Measurements from ENCODE around the gene PLCD1.

PLCD1 gene

GRCh38 chr3:37991823-37992222, 37.6 kb downstream of the PLCD1 start:
- no peak overlapping the region for H2BK12ac ChIP-seq (ENCODE audit: low read length)
- H2BK5ac ChIP-seq (ENCODE audit: low read length), result no peak overlapping the region
- H3K18ac ChIP-seq (ENCODE audit: low read length), result peak overlapping the region; percentile 19
- no peak overlapping the region for H4K91ac ChIP-seq (ENCODE audit: low read depth, low read length, poor library complexity)
- H3K4me1 ChIP-seq (ENCODE audit: control insufficient read depth in 2 of 2, insufficient read depth in 1 of 2, low read depth in 1 of 2, low read length in 2 of 2), result peaks cover 0 to 9% of the 10 kb centered on the region in 2 donors
- H2AFZ ChIP-seq (ENCODE audit: low read length), result no peak overlapping the region
- H3K27ac ChIP-seq (replicated peaks; ENCODE audit: low read length), result no peak overlapping the region
- H4K8ac ChIP-seq (ENCODE audit: low read depth, low read length), result peak overlapping the region; percentile 48
- H3K4me3 ChIP-seq (ENCODE audit: low read length in 2 of 2), result no peak overlapping the region
- no peak for DNase-seq (ENCODE audit: low spot score)
- no peaks in the 10 kb centered on the region for H3K79me1 ChIP-seq (ENCODE audit: low read depth, low read length)
- no peak overlapping the region for H3K4ac ChIP-seq (ENCODE audit: low read length)
- peaks cover 0 to 2% of the 10 kb centered on the region in 2 donors for H3K36me3 ChIP-seq (replicated peaks in 1 of 2; ENCODE audit: control insufficient read depth in 2 of 2, insufficient read depth in 2 of 2, low read length in 2 of 2)
- no CpG with 5 or more reads among the region's 7 CpGs for WGBS, 2 donors (ENCODE audit: extremely low coverage in 2 of 2, insufficient read length in 2 of 2, insufficient replicate concordance in 1 of 2)
- peak overlapping the region; percentile 30 for H3K9ac ChIP-seq (ENCODE audit: low read depth, low read length, poor library complexity)
- H3K27me3 ChIP-seq (ENCODE audit: control insufficient read depth in 3 of 3, insufficient read depth in 3 of 3, low read depth in 1 of 3, low read length in 3 of 3), result peaks cover 0 to 67% (median 0%) of the 10 kb centered on the region in 3 experiments
- H3K4me2 ChIP-seq (ENCODE audit: insufficient read depth, low read length, poor library complexity, severe bottlenecking), result no peak overlapping the region
- H2BK120ac ChIP-seq (ENCODE audit: low read depth, low read length), result no peak overlapping the region
- peak overlapping the region; percentile 44 for H3K23ac ChIP-seq (ENCODE audit: low read depth, low read length, poor library complexity)
- H2AK5ac ChIP-seq (ENCODE audit: low read depth, low read length), result peak overlapping the region; percentile 86
- H2BK15ac ChIP-seq (ENCODE audit: low read length), result peak overlapping the region; percentile 38
- no peak overlapping the region for H3K14ac ChIP-seq (ENCODE audit: low read length)
- no peaks in the 10 kb centered on the region for H3K9me3 ChIP-seq (replicated peaks in 1 of 2; ENCODE audit: control insufficient read depth in 2 of 2, insufficient read depth in 1 of 2, low read depth in 1 of 2, low read length in 2 of 2)

GRCh38 chr3:37991109-37991508, 38.3 kb downstream of the PLCD1 start:
- Histone ChIP-seq H3K18ac (ENCODE audit: low read length) (no peak overlapping the region), H3K4me1 (ENCODE audit: control insufficient read depth in 2 of 2, insufficient read depth in 1 of 2, low read depth in 1 of 2, low read length in 2 of 2) (peaks cover 0 to 9% of the 10 kb centered on the region in 2 donors), H2BK5ac (ENCODE audit: low read length) (no peak overlapping the region), H3K27me3 (ENCODE audit: control insufficient read depth in 3 of 3, insufficient read depth in 3 of 3, low read depth in 1 of 3, low read length in 3 of 3) (peaks cover 0 to 67% (median 0%) of the 10 kb centered on the region in 3 experiments), H3K4me2 (ENCODE audit: insufficient read depth, low read length, poor library complexity, severe bottlenecking) (no peak overlapping the region), H3K79me1 (ENCODE audit: low read depth, low read length) (no peaks in the 10 kb centered on the region), H4K91ac (ENCODE audit: low read depth, low read length, poor library complexity) (peak overlapping the region; percentile 66), H3K9ac (ENCODE audit: low read depth, low read length, poor library complexity) (no peak overlapping the region), H3K4me3 (ENCODE audit: low read length in 2 of 2) (no peak overlapping the region), H2AFZ (ENCODE audit: low read length) (no peak overlapping the region), H3K27ac (replicated peaks; ENCODE audit: low read length) (no peak overlapping the region), H2AK5ac (ENCODE audit: low read depth, low read length) (no peak overlapping the region), H3K14ac (ENCODE audit: low read length) (no peak overlapping the region), H3K9me3 (replicated peaks in 1 of 2; ENCODE audit: control insufficient read depth in 2 of 2, insufficient read depth in 1 of 2, low read depth in 1 of 2, low read length in 2 of 2) (no peaks in the 10 kb centered on the region), H2BK15ac (ENCODE audit: low read length) (no peak overlapping the region), H3K4ac (ENCODE audit: low read length) (peak overlapping the region; percentile 38), H2BK120ac (ENCODE audit: low read depth, low read length) (no peak overlapping the region), H4K8ac (ENCODE audit: low read depth, low read length) (no peak overlapping the region), H3K23ac (ENCODE audit: low read depth, low read length, poor library complexity) (no peak overlapping the region), H2BK12ac (ENCODE audit: low read length) (no peak overlapping the region), H3K36me3 (replicated peaks in 1 of 2; ENCODE audit: control insufficient read depth in 2 of 2, insufficient read depth in 2 of 2, low read length in 2 of 2) (peaks cover 0 to 2% of the 10 kb centered on the region in 2 donors)
- no CpG with 5 or more reads among the region's 6 CpGs for WGBS, 2 donors (ENCODE audit: extremely low coverage in 2 of 2, insufficient read length in 2 of 2, insufficient replicate concordance in 1 of 2)
- DNase-seq (ENCODE audit: low spot score), result no peak

- peaks cover 0 to 2% of the 10 kb centered on the region in 2 donors for H3K36me3 ChIP-seq (replicated peaks in 1 of 2; ENCODE audit: control insufficient read depth in 2 of 2, insufficient read depth in 2 of 2, low read length in 2 of 2)
- H2AK5ac ChIP-seq (ENCODE audit: low read depth, low read length), result peak within 1 kb of the TSS; percentile 69
- peak within 1 kb of the TSS; percentile 94 for H3K14ac ChIP-seq (ENCODE audit: low read length)
- no peak within 1 kb of the TSS for H3K4me3 ChIP-seq (ENCODE audit: low read length in 2 of 2)
- peak within 1 kb of the TSS; percentile 38 for H3K4ac ChIP-seq (ENCODE audit: low read length)
- H3K27ac ChIP-seq (replicated peaks; ENCODE audit: low read length), result no peak within 1 kb of the TSS
- peak within 1 kb of the TSS; percentile 39 for H3K18ac ChIP-seq (ENCODE audit: low read length)
- H3K79me1 ChIP-seq (ENCODE audit: low read depth, low read length), result no peaks in the 10 kb centered on the region
- no peak for DNase-seq (ENCODE audit: low spot score)
- H2BK120ac ChIP-seq (ENCODE audit: low read depth, low read length), result no peak within 1 kb of the TSS
- H3K23ac ChIP-seq (ENCODE audit: low read depth, low read length, poor library complexity), result peak within 1 kb of the TSS; percentile 59
- H2AFZ ChIP-seq (ENCODE audit: low read length), result no peak within 1 kb of the TSS
- H4K8ac ChIP-seq (ENCODE audit: low read depth, low read length), result peak within 1 kb of the TSS; percentile 54
- no peaks in the 10 kb centered on the region for H3K9me3 ChIP-seq (replicated peaks in 1 of 2; ENCODE audit: control insufficient read depth in 2 of 2, insufficient read depth in 1 of 2, low read depth in 1 of 2, low read length in 2 of 2)
- no peak within 1 kb of the TSS for H3K4me2 ChIP-seq (ENCODE audit: insufficient read depth, low read length, poor library complexity, severe bottlenecking)
- H2BK12ac ChIP-seq (ENCODE audit: low read length), result no peak within 1 kb of the TSS
- peaks cover 0 to 9% of the 10 kb centered on the region in 2 donors for H3K4me1 ChIP-seq (ENCODE audit: control insufficient read depth in 2 of 2, insufficient read depth in 1 of 2, low read depth in 1 of 2, low read length in 2 of 2)
- H2BK15ac ChIP-seq (ENCODE audit: low read length), result peak within 1 kb of the TSS; percentile 46
- H3K27me3 ChIP-seq (ENCODE audit: control insufficient read depth in 3 of 3, insufficient read depth in 3 of 3, low read depth in 1 of 3, low read length in 3 of 3), result peaks cover 0 to 64% (median 0%) of the 10 kb centered on the region in 3 experiments
- H3K9ac ChIP-seq (ENCODE audit: low read depth, low read length, poor library complexity), result peak within 1 kb of the TSS; percentile 66
- WGBS, 2 donors (ENCODE audit: extremely low coverage in 2 of 2, insufficient read length in 2 of 2, insufficient replicate concordance in 1 of 2), result no CpG with 5 or more reads among the region's 10 CpGs
- H2BK5ac ChIP-seq (ENCODE audit: low read length), result no peak within 1 kb of the TSS
- H4K91ac ChIP-seq (ENCODE audit: low read depth, low read length, poor library complexity), result peak within 1 kb of the TSS; percentile 66
Observed at GRCh38 chr3:37990527-37990926, 38.9 kb downstream of the PLCD1 start, which contains the start of gene VILL. Gene VILL (plus strand): TSS chr3:37990786. CDS start chr3:37993673, 2,887 bp downstream.

- no peak overlapping the region for H3K4ac ChIP-seq (ENCODE audit: low read length)
- no peak overlapping the region for H2BK12ac ChIP-seq (ENCODE audit: low read length)
- no peaks in the 10 kb centered on the region for H3K79me1 ChIP-seq (ENCODE audit: low read depth, low read length)
- peak overlapping the region; percentile 46 for H2BK15ac ChIP-seq (ENCODE audit: low read length)
- peak overlapping the region; percentile 69 for H2AK5ac ChIP-seq (ENCODE audit: low read depth, low read length)
- H4K91ac ChIP-seq (ENCODE audit: low read depth, low read length, poor library complexity), result no peak overlapping the region
- peaks cover 0 to 7% of the 10 kb centered on the region in 2 donors for H3K4me1 ChIP-seq (ENCODE audit: control insufficient read depth in 2 of 2, insufficient read depth in 1 of 2, low read depth in 1 of 2, low read length in 2 of 2)
- H3K27me3 ChIP-seq (ENCODE audit: control insufficient read depth in 3 of 3, insufficient read depth in 3 of 3, low read depth in 1 of 3, low read length in 3 of 3), result peaks cover 0 to 59% (median 0%) of the 10 kb centered on the region in 3 experiments
- H3K4me3 ChIP-seq (ENCODE audit: low read length in 2 of 2), result no peak overlapping the region
- H3K18ac ChIP-seq (ENCODE audit: low read length), result peak overlapping the region; percentile 39
- no peak overlapping the region for H2BK120ac ChIP-seq (ENCODE audit: low read depth, low read length)
- peak overlapping the region; percentile 54 for H4K8ac ChIP-seq (ENCODE audit: low read depth, low read length)
- H3K36me3 ChIP-seq (replicated peaks in 1 of 2; ENCODE audit: control insufficient read depth in 2 of 2, insufficient read depth in 2 of 2, low read length in 2 of 2), result peaks cover 0 to 2% of the 10 kb centered on the region in 2 donors
- H3K14ac ChIP-seq (ENCODE audit: low read length), result peak overlapping the region; percentile 94
- peak overlapping the region; percentile 66 for H3K9ac ChIP-seq (ENCODE audit: low read depth, low read length, poor library complexity)
- no peaks in the 10 kb centered on the region for H3K9me3 ChIP-seq (replicated peaks in 1 of 2; ENCODE audit: control insufficient read depth in 2 of 2, insufficient read depth in 1 of 2, low read depth in 1 of 2, low read length in 2 of 2)
- H2BK5ac ChIP-seq (ENCODE audit: low read length), result no peak overlapping the region
- H3K23ac ChIP-seq (ENCODE audit: low read depth, low read length, poor library complexity), result peak overlapping the region; percentile 59
- no peak overlapping the region for H2AFZ ChIP-seq (ENCODE audit: low read length)
- no peak for DNase-seq (ENCODE audit: low spot score)
- no peak overlapping the region for H3K4me2 ChIP-seq (ENCODE audit: insufficient read depth, low read length, poor library complexity, severe bottlenecking)
- no peak overlapping the region for H3K27ac ChIP-seq (replicated peaks; ENCODE audit: low read length)
- WGBS, 2 donors (ENCODE audit: extremely low coverage in 2 of 2, insufficient read length in 2 of 2, insufficient replicate concordance in 1 of 2), result no CpG with 5 or more reads among the region's 7 CpGs
Observed at GRCh38 chr3:37989821-37990480, 39.5 kb downstream of the PLCD1 start.
